LNCaP clone FGC (cell line): ENCODE measurements around the gene FKRP.

Source experiments
- DNase-seq: peaks from one replicate; pipeline ENCODE4 v3.0.0-alpha.2; 2011; ENCODE audit warnings: low read depth
- H3K4me3 ChIP-seq: 2 replicates; pipeline ENCODE4 v1.5.1; 2011; ENCODE audit warnings: mild to moderate bottlenecking, low read depth, low read length, control low read depth
- TF ChIP-seq, protein P1 (sequence below): IDR thresholded peaks from 2 replicates; pipeline ENCODE4 v1.5.1; 2012; ENCODE audit warnings: mild to moderate bottlenecking; ENCODE audit not compliant: control insufficient read depth, insufficient read depth; ENCODE audit errors: extremely low read depth

The FKRP gene

GRCh38 chr19:46728693-46729339 lies 17.0 kb upstream of the FKRP start:
- TF ChIP-seq, protein P1, sequence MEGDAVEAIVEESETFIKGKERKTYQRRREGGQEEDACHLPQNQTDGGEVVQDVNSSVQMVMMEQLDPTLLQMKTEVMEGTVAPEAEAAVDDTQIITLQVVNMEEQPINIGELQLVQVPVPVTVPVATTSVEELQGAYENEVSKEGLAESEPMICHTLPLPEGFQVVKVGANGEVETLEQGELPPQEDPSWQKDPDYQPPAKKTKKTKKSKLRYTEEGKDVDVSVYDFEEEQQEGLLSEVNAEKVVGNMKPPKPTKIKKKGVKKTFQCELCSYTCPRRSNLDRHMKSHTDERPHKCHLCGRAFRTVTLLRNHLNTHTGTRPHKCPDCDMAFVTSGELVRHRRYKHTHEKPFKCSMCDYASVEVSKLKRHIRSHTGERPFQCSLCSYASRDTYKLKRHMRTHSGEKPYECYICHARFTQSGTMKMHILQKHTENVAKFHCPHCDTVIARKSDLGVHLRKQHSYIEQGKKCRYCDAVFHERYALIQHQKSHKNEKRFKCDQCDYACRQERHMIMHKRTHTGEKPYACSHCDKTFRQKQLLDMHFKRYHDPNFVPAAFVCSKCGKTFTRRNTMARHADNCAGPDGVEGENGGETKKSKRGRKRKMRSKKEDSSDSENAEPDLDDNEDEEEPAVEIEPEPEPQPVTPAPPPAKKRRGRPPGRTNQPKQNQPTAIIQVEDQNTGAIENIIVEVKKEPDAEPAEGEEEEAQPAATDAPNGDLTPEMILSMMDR: peak; percentile 75
- H3K4me3 ChIP-seq: no peak overlapping the region
- no peak for DNase-seq

DNA sequence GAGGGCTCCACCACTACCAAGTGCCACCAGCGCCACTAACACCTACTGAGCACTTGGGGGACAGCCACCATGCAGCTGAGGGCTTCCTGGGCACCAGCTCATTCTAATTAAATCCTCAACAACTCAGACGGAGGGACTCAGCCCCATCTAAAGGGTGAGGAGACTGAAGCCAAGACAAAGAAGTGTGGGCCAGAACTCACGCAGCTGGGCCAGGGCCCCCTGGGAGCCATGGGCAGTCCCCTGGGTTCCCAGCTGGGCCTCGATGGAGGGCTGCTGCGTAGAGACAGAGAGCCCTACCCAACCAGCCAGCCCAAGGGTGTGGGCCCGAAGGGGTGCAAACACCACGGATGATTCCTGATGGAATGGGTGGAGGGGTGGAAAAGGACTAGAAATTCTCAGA lies 16.2 kb upstream of the FKRP start:
- no peak for DNase-seq
- H3K4me3 ChIP-seq: no peak overlapping the region

GRCh38 chr19:46730187-46730586 lies 15.7 kb upstream of the FKRP start:
- H3K4me3 ChIP-seq: no peak overlapping the region
- DNase-seq: no peak
- TF ChIP-seq, protein P1: no peak

More for the DNA sequence above, 16.2 kb upstream of the FKRP start:
- TF ChIP-seq, protein P1: no peak

DNA sequence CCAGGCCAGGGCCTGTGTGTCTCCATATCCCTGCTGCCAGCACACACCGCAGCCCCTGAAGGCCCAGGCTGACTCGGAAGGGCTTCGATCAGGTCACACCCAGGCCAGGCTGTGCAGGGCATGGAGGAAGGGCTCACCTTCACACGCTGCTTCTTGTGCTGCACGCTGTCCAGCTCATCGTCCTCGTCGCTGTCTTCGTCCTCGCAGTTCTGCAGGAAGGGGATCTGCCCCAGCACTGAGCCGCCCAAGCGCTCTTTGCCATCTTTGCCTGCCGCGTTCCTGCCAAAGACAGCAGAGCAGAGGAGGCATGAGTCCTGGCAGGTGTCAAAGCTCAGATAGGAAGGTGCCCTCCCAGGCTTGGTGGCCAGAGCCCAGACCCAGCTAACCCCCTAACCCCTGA lies 15.3 kb upstream of the FKRP start:
- TF ChIP-seq, protein P1: no peak
- H3K4me3 ChIP-seq: no peak overlapping the region
- no peak for DNase-seq

- DNase-seq: no peak
- no peak overlapping the region for H3K4me3 ChIP-seq
Measured at GRCh38 chr19:46731007-46731501, 14.8 kb upstream of the FKRP start.

GRCh38 chr19:46731584-46731983 lies 14.3 kb upstream of the FKRP start:
- H3K4me3 ChIP-seq: no peak overlapping the region
- TF ChIP-seq, protein P1: no peak
- DNase-seq: no peak

More at GRCh38 chr19:46731007-46731501, 14.8 kb upstream of the FKRP start:
- TF ChIP-seq, protein P1: no peak
